HG03159 (cell line): ENCODE data around the gene FANCI.

Experiments
- ATAC-seq: cut with Tn5 transposase; IDR thresholded peaks from one replicate; pipeline ENCODE4 v1.9.1; 2021; ENCODE audit warnings: mild to moderate bottlenecking, moderate library complexity; ENCODE audit not compliant: unreplicated experiment

The FANCI gene

DNA sequence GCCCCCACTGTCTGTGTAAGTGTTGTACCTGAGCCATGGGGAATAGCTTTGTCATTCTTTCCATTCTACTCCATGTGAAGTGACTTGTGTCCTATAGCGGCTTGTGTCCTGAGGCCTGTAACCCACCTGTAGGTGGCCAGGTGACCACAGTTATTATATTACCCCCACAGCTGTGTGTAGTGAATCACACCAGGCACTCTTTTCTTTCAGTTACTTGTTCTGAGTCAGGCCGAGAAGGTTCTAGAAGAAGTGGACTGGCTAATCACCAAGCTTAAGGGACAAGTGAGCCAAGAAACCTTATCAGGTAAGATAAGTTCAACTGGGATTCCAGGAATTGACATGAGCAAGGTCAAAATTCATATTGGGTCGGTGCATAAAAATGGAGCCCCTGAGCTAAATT is 61.6 kb downstream of the FANCI start:
- ATAC-seq, result no peak

DNA sequence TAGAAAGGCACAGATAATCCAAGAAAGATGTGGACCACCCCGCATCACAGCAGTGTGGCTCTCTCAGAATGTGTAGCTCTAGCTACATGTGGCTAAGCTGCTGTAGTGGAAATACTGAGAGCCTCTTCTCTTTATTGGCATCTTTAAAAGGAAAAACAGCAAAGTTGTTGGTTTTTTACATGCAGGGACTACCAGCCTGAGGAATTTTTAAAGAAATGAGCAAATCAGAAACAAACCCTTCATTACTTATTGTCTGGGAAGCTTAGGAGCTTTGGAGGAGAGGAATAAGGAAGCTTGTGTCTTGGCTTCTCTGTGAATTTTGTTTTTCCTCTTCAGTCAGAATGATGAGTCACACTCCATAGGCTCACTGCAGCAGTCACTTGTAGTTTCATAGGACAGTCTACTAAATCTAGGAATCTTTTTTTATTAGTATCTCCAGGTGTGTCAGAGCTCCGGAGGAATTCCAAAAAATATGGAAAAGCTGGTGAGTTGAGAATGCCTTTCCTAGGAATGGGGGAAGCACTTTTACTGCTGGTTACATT is 63.3 kb downstream of the FANCI start:
- no peak for ATAC-seq

DNA sequence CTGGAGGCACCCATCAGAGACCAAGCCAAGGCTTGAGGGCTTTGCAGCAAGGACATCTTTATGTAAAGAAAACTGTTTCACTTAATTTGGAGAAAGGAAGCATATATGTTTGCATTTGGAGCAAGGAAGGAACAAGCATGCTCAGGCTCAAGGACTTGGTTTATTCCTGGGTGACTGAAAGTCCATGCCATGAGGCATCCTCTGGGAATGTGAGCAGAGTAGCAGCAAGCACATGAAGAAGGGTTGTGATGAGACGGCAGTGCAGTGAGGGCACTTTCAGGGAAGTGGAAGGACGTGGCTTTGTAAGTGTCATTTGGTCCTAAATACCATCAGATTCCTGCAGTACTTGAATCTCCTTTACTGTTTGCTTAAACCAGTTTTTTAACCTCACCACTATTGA is 64.0 kb downstream of the FANCI start:
- no peak for ATAC-seq

DNA sequence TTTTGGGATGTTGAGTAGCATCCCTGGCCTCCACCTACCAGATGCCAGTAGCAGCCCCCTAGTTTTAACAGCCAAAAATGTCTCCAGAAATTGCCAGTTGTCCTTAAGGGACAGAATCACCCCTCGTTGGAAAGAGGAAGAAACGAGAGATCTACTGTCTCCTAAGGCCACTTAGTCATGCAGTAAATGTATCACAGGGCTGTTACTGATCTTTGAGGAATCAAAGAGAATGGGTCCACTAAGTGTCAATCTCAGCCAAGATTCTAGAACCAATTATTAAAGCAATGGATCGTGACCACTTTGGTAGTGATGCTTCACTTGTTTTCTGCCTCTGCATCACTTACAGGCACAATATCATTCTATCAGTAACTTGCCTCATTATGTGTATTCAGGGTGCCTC is 64.5 kb downstream of the FANCI start:
- no peak for ATAC-seq

DNA sequence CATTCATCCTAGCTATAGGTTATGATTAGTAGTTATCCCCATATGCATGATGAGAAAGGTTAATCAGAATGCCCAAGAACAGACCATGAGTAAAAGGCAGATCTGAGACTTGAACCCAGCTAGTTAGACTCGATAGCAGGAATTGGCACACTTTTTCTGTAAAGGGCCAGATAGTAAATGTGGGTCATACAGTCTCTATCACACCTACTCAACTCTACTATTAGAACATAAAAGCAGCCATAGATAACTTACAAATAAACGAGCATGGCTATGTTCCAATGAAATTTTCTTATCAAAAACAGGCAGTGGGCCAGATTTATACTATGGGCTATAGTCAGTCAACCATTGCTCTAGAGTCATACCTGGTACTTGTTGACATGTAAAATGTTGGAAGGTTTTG is 66.2 kb downstream of the FANCI start:
- ATAC-seq, result no peak

GRCh38 chr15:89315375-89315929 is 71.7 kb downstream of the FANCI start:
- no peak for ATAC-seq

GRCh38 chr15:89316504-89316903 is 72.7 kb downstream of the FANCI start:
- ATAC-seq, result no peak

- no peak for ATAC-seq
These were observed 73.5 kb downstream of the FANCI start for GRCh38 chr15:89317186-89317720.

DNA sequence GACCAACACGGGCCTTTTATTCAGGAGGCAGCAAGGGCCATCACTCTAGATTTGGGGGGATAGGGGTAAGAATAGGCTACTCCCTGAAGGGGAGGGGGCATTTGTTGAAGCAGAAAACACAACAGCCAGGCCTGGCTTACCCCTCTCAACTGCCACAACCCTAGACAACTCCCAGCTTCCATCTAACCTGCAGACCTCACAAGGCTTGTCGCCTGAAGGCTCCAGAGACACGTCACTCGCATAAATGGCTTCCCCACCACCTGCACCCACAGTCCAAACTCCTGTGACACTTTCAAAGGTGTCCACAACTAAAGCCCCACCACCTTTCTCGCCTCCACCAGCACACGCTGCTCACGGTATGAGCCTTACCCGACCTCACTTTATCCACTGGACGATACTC is 75.9 kb downstream of the FANCI start:
- no peak for ATAC-seq

DNA sequence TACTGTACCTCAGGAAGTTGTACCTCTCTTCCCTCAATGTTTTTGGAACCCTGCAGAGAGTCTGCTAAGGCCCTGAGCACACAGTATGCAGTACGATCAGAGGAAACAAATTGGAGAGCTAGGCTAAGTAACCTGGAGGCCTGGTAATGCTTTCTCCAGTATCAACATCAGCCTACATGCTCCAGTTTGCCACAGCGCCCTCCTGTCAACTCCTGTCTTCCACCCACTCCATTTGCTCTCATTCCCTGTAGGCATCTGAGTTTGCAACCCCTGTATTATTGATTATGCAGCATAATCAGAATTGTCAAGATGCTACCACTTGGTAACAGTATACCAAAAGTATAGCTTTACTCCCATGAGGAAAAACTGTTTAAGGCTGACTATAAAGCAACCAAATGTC is 76.4 kb downstream of the FANCI start:
- ATAC-seq, result no peak

DNA sequence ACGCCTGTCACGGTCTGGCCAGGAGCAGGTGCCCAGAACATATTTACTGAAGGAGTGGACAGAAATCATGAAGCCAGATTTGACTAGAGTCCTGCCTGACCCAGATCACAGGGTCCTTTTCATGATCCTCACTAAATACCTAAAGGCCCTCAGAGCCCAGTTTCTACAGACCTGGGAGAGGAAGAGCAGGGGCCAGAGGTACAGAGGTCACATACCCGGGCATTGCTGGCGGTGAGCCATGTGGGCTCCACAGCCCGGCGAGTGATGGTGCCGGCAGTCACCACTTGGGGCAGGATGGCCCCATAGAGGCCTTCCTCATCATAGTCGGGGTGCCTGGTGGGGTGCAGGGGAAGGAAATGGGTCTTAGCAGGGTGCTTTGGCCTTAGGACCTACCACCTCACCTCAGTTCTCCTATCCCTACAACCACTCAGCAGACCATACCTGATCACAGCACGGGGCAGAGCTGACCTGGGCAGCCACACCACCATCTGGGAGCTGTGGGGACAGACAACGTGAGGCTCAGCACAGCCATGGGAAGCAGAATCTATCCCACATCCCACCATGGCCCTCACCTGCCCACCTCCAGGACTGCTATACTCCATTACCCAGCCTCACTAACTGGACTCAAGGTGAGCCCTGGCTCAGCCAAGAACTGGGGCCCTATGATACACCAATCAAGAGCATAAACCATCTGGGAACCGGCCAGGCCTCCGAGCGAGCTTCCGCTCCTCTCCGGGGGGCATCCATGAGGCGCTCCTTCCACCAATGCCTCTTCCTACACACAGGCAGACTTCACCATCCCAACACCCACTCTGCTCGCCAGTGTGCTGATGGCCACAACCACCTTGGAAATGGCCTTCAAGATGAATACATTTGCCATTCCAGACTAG is 78.0 kb downstream of the FANCI start:
- ATAC-seq, result no peak

DNA sequence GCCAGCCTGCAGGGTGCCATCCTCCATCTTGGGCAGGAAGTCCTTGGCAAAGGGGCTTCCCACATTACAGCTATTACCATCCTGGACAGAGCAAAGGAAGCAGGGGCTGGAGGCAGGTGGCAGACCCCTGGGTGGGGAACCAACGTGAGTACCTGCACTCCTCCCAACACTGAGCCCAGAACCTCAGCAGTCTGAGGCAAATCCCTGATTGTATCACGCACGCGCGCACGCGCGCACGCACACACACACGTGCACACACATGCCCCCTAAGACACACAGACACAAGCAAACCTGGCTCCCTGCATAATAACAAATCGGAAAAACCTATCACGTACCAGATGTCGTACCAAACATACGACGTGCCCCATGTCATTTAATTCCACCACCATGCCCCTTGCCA is 79.0 kb downstream of the FANCI start:
- no peak for ATAC-seq

DNA sequence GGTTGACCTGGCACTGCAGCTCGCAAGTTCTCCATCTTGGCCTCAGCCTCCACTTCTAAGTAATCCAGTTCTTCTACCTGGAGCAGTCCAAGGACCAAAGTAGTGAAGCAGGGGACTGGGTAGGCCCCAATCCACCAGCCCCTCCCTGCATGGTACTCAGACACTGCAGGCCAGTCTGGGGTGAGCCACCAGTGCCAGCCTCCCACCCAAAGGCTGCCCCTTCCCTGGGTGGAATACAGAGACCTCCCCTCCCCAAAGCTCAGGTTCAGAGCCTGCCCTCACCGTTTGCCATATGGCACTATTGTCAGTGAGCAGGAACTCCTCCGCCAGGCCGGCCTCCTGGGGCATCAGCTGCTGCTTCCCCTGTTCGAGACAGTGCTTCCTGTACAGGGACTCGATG is 80.0 kb downstream of the FANCI start:
- no peak for ATAC-seq

- no peak for ATAC-seq
These were observed 81.4 kb downstream of the FANCI start for GRCh38 chr15:89325039-89325803.

DNA sequence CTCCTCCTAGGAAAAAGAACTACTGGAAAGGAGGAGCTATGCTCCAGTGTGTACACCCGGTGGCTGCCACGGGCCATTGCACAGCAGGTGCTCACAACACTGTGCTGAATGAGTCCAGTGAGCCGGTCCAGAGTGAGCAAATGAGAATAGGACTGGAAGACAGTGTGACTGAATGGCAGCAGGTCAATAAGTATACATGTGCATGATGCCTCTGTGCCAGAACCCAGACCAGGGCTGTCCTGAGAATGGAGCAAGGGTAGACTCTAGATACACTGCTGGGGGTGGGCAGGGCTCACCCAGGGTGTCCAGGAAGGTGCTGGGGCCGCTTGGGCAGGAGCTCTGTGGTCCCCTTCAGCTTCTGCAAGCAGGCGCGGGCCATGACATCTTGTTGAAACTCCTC is 82.5 kb downstream of the FANCI start:
- ATAC-seq, result no peak

- no peak for ATAC-seq
These were observed 83.3 kb downstream of the FANCI start for GRCh38 chr15:89327113-89327512.

DNA sequence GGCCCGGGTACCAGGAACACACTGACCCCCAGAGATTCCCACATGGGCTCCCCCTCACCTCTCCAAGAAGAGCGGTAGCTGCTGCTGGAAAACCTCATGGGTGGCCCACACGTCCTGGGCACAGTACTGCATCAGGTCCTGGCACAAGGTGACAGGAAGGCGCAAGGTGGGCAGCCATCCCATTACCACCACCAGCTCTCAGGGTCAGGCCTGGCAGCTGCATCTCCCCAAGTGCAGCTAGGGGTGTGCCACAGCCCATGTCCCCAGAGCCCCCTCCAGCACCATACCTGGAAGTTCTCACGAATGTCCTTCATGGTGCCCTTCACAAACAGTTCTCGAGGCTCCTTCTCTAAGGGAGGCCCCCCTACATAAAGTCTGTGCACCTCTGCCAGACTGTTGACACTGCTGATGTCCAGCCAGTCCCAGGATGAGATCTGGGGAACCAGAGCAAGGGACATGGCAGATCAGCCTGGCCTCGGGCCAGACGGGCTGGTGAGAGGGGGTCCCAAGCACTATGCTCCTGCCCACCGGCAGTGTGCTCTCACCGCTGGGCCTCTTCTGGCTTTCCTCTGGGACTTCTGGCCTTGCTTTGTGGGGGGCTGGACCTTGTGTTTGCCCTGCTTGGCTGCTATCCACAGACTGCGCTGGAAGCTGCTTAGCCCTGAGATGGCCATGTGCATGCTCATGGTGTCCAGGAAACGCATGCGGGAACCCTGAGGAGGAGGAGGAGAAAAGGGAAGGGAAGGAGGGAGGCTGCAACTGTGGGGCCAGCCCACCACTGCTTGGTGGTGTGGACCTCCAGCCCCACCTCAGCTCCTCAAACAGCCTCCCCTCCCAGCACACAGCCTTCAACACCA is 84.8 kb downstream of the FANCI start:
- ATAC-seq, result no peak

GRCh38 chr15:89329329-89330084 is 85.7 kb downstream of the FANCI start:
- ATAC-seq, result no peak

GRCh38 chr15:89330119-89330518 is 86.3 kb downstream of the FANCI start:
- no peak for ATAC-seq
